Panc1 (cell line): ENCODE measurements around the gene FUT7. TPM values are rescaled to one million over a fixed set of nuclear protein-coding genes. Genes with fewer than 3 reads are reported as not detected.
A peak's percentile ranks its signal among the peaks of the same experiment; 100 is the strongest.

Experiments
- ATAC-seq: fragments of 200-7000 bp; cut with Tn5 transposase; 2 replicates; pipeline ENCODE4 v1.9.1; 2020; ENCODE audit warnings: mild to moderate bottlenecking, moderate library complexity
- BruUV-seq: library from RNA; stranded (reverse); fragments of 400-500 nt; replicated peaks from 2 replicates; lab custom pipeline; 2021; lab: Mats Ljungman, UMichigan
- CTCF ChIA-PET: fragments of 300-600 bp; sonication (Branson Sonifier 250); formaldehyde crosslinking; loops from one replicate; lab custom pipeline; 2022; ENCODE audit warnings: antibody characterized with exemption; lab: Charles Lee
- POLR2A ChIA-PET: fragments of 300-600 bp; sonication (Branson Sonifier 250); formaldehyde crosslinking; loops from one replicate; lab custom pipeline; 2022; ENCODE audit warnings: antibody characterized with exemption; lab: Charles Lee
- DNase-seq: peaks from one replicate; pipeline ENCODE4 v3.0.0-alpha.2; 2010; ENCODE audit warnings: low read depth, low spot score
- H3K27ac ChIP-seq: 2 replicates; pipeline ENCODE4 v1.5.1; 2011; ENCODE audit warnings: mild to moderate bottlenecking, low read length, inconsistent platforms
- H3K27me3 ChIP-seq: fragments of 200-500 bp; sonication (Bioruptor generic); 2 replicates; pipeline ENCODE4 v1.6.0; 2014; ENCODE audit warnings: low read length, inconsistent platforms; ENCODE audit not compliant: control insufficient read depth, insufficient read depth
- H3K36me3 ChIP-seq: fragments of 200-500 bp; sonication (Bioruptor generic); 2 replicates; pipeline ENCODE4 v1.5.1; 2014; ENCODE audit warnings: inconsistent platforms, mild to moderate bottlenecking, low read length, moderate library complexity; ENCODE audit not compliant: control insufficient read depth, insufficient read depth
- H3K4me1 ChIP-seq: 2 replicates; pipeline ENCODE4 v1.5.1; 2011; ENCODE audit warnings: inconsistent platforms, mild to moderate bottlenecking, low read length, moderate library complexity; ENCODE audit not compliant: control insufficient read depth, insufficient read depth
- H3K4me3 ChIP-seq, 2 experiments: 2 replicates each; pipeline ENCODE4 v1.5.1; 2011 to 2012; ENCODE audit warnings: low read depth in 2 of 2, low read length in 2 of 2, mild to moderate bottlenecking in 2 of 2, inconsistent platforms in 1 of 2, moderate library complexity in 1 of 2
- H3K9me3 ChIP-seq: fragments of 200-500 bp; sonication (Bioruptor generic); 2 replicates; pipeline ENCODE4 v1.5.1; 2014; ENCODE audit warnings: low read depth, mild to moderate bottlenecking, inconsistent platforms, low read length, moderate library complexity; ENCODE audit not compliant: control insufficient read depth, insufficient read depth
- POLR2AphosphoS5 ChIP-seq: IDR thresholded peaks from 2 replicates; pipeline ENCODE4 v1.6.1; 2012; ENCODE audit warnings: mild to moderate bottlenecking, low read depth, low read length, moderate library complexity
- REST ChIP-seq, 2 experiments: IDR thresholded peaks; 2 replicates each; pipeline ENCODE4 v1.6.1; 2011 to 2012; ENCODE audit warnings: low read depth in 2 of 2, control low read depth in 1 of 2, low read length in 1 of 2, mild to moderate bottlenecking in 1 of 2, moderate library complexity in 1 of 2; ENCODE audit not compliant: insufficient read depth in 1 of 2
- SIN3A ChIP-seq: IDR thresholded peaks from 2 replicates; pipeline ENCODE4 v1.6.1; 2012; ENCODE audit warnings: low read depth, mild to moderate bottlenecking, low read length, moderate library complexity, borderline replicate concordance; ENCODE audit not compliant: insufficient read depth
- TCF7L2 ChIP-seq: IDR thresholded peaks from 2 replicates; pipeline ENCODE4 v1.6.1; 2011; ENCODE audit warnings: mild to moderate bottlenecking, low read depth, low read length, inconsistent platforms
- in situ Hi-C: cut with HindIII; loops from 2 replicates; pipeline ENCODE4 v1.10.0; 2016; ENCODE audit warnings: low sequenced_read_pairs, low pct_unique_long_range_greater_than_20kb
- intact Hi-C: fragments of 100-400 bp; cut with micrococcal nuclease; formaldehyde crosslinking; loops from one replicate; pipeline ENCODE4 v1.10.0; 2022; ENCODE audit not compliant: unreplicated experiment
- total RNA-seq: library from RNA; stranded (reverse); gene quantifications from one replicate; pipeline ENCODE4 v1.2.1, GENCODE V29; 2021; ENCODE audit not compliant: unreplicated experiment
- TF ChIP-seq, protein P1 (sequence below): fragments of 450-650 bp; IDR thresholded peaks from 2 replicates; pipeline ENCODE4 v1.5.1; 2017; ENCODE audit warnings: mild to moderate bottlenecking

Gene FUT7
- total RNA-seq, 1 experiment from 2014 or later = not detected

DNA sequence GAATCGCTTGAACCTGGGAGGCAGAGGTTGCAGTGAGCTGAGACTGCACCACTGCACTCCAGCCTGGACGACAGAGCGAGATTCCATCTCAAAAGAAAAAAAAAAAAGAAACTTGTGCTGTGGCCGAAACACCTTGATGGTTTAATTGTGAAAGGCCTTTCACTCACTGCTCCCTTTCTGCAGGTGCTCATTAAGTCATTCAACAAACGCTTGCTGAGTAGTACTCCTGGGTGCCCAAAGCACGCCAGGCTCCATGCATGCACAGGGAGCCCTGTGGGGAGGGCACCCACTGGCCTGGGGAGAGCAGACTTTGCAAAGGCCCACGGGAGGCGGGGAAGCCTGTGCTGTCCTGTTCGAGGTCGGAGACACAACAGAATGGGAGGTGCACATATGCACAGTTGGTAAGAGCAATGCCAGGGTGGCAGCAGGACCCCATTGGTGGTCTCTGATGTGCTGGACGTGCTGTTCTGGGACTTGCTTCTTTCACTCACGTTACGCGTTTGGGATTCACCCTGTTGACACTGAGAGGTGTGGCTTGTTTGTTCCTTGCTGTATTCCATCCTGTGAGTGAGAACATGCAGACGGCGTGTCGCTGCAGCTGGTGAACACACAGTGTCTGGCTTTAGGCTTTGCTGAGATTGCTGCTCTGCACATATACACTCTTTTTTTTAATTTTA, 25.0 kb upstream of the FUT7 start:
- ChIA-PET CTCF (no interaction called here), POLR2A (interaction anchor here (0.6 kb wide), 1 partner anchor 37 kb away, joined by 8 read pairs; no protein-coding TSS in a partner anchor)
- peaks cover 2% of the 10 kb centered on the region; the same call in 1 of the 2 replicates for H3K4me1 ChIP-seq
- in situ Hi-C loops (no loop called here), intact Hi-C loops (no loop called here)
- H3K4me3 ChIP-seq = no peak overlapping the region
- H3K27me3 ChIP-seq = no peaks in the 10 kb centered on the region
- TF ChIP-seq POLR2AphosphoS5 = no peak
- TF ChIP-seq REST (IDR thresholded peaks at IDR 0.05; ENCODE audit: insufficient read depth in 1 of 2, low read depth in 2 of 2, low read length in 1 of 2) = no peak
- no peak for TF ChIP-seq SIN3A
- TF ChIP-seq TCF7L2 = no peak
- TF ChIP-seq, protein P1, sequence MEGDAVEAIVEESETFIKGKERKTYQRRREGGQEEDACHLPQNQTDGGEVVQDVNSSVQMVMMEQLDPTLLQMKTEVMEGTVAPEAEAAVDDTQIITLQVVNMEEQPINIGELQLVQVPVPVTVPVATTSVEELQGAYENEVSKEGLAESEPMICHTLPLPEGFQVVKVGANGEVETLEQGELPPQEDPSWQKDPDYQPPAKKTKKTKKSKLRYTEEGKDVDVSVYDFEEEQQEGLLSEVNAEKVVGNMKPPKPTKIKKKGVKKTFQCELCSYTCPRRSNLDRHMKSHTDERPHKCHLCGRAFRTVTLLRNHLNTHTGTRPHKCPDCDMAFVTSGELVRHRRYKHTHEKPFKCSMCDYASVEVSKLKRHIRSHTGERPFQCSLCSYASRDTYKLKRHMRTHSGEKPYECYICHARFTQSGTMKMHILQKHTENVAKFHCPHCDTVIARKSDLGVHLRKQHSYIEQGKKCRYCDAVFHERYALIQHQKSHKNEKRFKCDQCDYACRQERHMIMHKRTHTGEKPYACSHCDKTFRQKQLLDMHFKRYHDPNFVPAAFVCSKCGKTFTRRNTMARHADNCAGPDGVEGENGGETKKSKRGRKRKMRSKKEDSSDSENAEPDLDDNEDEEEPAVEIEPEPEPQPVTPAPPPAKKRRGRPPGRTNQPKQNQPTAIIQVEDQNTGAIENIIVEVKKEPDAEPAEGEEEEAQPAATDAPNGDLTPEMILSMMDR = no peak
- ATAC-seq (no peak), DNase-seq (no peak)
- H3K36me3 ChIP-seq = no peaks in the 10 kb centered on the region
- BruUV-seq = no TSS peak
- no peaks in the 10 kb centered on the region for H3K9me3 ChIP-seq
- H3K27ac ChIP-seq = no peak overlapping the region

GRCh38 chr9:137055385-137056364, 23.8 kb upstream of the FUT7 start:
- TF ChIP-seq, protein P1 = no peak
- TF ChIP-seq POLR2AphosphoS5 = no peak
- TF ChIP-seq SIN3A = no peak
- no peak for TF ChIP-seq REST (IDR thresholded peaks at IDR 0.05; ENCODE audit: insufficient read depth in 1 of 2, low read depth in 2 of 2, low read length in 1 of 2)
- no peak for TF ChIP-seq TCF7L2
- intact Hi-C loops = no loop called here
- ChIA-PET POLR2A (interaction anchor here (0.6 kb wide), 2 partner anchors 29 to 36 kb away, joined by 3 to 8 read pairs; no protein-coding TSS in a partner anchor), CTCF (interaction anchor here (0.6 to 1.3 kb wide), 2 partner anchors 12 to 256 kb away, joined by 4 to 8 read pairs; no protein-coding TSS in a partner anchor)
- no peak for DNase-seq
- H3K4me1 ChIP-seq = peaks cover 2% of the 10 kb centered on the region; the same call in 1 of the 2 replicates
- BruUV-seq = no TSS peak
- H3K27me3 ChIP-seq = no peaks in the 10 kb centered on the region
- no peaks in the 10 kb centered on the region for H3K9me3 ChIP-seq
- H3K27ac ChIP-seq = no peak overlapping the region
- H3K36me3 ChIP-seq = no peaks in the 10 kb centered on the region
- in situ Hi-C loops = no loop called here
- H3K4me3 ChIP-seq = no peak overlapping the region
- ATAC-seq = peak; percentile 58
